HG03064 (cell line): ENCODE results near the gene PARD3B.

ENCODE experiments used
- ATAC-seq: cut with Tn5 transposase; IDR thresholded peaks from one replicate; pipeline ENCODE4 v1.9.1; 2021; ENCODE audit warnings: low read depth; ENCODE audit not compliant: unreplicated experiment

The PARD3B gene

DNA sequence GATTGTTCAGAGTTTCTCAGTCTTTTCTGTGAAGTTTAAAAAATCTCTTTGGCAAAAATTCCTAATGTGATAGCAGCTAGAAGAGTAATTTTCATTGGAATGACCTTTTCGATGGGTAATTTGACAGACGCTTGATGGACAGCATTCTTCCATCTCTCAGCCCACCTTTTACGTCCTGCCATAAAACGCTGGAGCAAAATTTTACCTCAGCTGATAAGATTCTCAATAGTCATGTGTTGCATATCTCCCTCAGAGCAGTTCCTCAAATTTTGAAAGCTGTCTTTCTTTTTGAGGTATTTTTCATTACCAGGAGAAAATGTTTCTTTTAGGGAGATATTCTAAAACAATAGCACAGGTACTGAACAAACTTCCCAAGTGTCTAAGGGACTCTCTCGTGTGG lies 441.4 kb downstream of the PARD3B start:
- ATAC-seq, result no peak

DNA sequence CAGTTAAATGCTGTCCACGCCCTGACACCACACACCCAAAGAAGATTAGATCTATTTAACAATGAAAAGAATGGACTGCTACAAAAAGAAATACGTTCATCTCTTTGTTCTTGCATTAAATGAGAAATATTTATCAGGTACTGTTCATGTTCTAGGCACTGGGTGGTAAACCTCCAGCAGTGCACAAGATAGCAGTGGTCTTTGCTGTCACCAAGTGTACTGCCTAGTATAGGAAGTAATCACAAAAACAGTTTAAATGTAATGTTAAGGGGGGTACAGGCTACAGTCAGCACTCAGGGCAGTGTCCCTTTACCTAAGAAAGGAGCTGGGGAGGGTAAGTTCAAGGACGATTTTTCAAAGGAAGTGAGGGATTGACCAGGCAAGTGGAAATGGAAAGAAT lies 443.6 kb downstream of the PARD3B start:
- no peak for ATAC-seq

- ATAC-seq, result no peak
Measured at GRCh38 chr2:204989877-204990276, 444.6 kb downstream of the PARD3B start.

GRCh38 chr2:205001300-205001966 lies 456.2 kb downstream of the PARD3B start:
- no peak for ATAC-seq

DNA sequence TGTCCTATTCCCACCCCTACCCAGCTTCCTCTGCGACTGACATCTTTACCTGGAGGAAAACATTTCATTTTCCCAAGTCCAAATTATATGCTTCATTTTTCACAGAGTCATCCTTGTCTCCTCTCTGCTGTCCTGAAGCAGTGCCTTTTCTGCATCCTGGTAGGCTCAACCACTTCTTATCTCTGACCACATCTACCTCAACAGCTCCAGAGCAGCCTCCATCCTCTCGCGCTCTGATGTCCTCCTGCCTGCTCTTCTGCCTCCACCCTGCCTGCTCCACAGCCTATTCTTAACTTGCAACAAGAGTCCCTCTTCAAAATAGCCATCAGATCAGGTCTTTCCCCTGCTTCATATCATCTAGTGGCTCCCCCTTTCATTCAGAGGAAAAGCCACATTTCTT lies 457.1 kb downstream of the PARD3B start:
- ATAC-seq, result no peak

GRCh38 chr2:205003288-205003687 lies 458.0 kb downstream of the PARD3B start:
- ATAC-seq, result no peak

- no peak for ATAC-seq
Measured at GRCh38 chr2:205010196-205010595, 464.9 kb downstream of the PARD3B start.

DNA sequence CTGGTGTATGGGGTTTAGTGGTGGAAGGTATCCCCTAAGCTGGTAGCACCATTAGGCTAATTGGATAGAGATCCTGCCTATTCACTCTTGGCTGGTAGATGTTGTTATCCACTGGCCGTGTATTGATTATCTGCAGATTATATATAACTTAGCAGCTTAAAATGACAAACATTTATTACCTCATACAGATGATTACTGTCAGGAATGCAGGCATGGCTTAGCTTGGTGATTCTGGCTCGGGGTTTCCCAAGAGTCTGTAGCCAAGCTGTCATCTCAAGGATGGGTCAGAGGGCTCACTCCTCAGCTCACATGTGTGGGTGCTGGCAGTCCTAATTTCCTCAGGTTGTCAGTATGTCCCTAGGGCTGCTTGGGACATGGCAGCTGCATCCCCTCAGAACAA lies 465.8 kb downstream of the PARD3B start:
- no peak for ATAC-seq

DNA sequence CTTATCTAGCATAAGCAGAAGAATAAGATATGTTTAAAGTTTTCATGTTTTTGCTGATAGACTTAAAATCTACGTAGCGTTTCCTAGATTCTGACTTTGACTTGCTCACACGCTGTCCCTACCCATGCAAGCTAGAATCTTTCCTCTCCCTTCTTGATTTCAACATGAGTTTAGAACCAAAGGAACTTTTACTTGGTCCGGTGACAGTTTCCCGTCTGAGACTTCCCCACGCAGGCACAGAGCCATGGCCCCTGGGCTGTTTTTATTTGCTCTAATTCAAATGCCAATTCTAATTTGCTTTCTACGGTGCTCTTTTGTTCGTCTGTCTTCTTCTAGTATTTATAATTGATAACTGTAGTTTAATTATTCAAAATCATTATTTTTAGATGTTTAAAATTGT lies 467.7 kb downstream of the PARD3B start:
- ATAC-seq, result no peak

GRCh38 chr2:205013586-205013985 lies 468.3 kb downstream of the PARD3B start:
- ATAC-seq, result no peak

- ATAC-seq, result no peak
Measured at GRCh38 chr2:205014201-205014600, 468.9 kb downstream of the PARD3B start.

DNA sequence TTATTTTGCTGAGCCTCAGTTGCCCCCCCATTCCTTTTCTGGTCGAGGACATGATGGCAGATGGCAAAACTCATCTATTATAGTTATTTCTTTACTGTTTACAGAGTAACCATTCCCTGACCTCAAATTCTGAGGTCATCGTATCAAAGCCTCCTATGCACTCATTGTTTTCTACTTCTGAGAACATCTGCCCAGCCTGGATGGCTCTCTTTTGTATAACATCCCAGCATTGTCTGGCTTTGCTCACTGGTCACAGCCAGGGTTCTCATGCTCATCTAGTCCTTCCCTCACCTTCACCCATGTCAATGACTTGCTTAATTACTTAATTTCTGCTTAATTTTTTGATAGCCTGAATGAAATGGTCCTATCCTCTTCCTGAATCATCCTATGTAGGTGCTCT lies 472.1 kb downstream of the PARD3B start:
- no peak for ATAC-seq

GRCh38 chr2:205017912-205018311 lies 472.6 kb downstream of the PARD3B start:
- ATAC-seq, result no peak

DNA sequence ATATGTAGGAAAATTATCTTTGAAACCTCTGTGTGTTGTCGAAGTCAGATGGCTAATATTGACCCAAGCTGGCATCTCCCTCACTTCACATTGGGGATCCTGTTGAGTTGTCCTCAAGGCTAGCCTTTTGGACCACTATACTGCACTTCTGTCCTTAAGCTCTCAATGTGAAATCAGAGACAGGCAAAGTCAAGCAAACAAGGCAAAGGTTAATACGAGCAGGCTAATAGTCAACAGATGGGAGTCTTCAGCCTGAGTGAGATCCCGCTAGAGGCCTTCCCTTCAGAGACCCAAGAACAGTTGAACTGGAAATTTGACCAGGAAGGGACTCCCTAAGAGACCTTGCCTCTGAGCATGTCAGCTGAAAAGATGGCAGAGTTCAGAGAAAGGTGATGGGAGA lies 475.4 kb downstream of the PARD3B start:
- ATAC-seq, result no peak

- no peak for ATAC-seq
Measured at GRCh38 chr2:205022841-205023240, 477.6 kb downstream of the PARD3B start.

- no peak for ATAC-seq
Measured at GRCh38 chr2:205024822-205025518, 479.7 kb downstream of the PARD3B start.

DNA sequence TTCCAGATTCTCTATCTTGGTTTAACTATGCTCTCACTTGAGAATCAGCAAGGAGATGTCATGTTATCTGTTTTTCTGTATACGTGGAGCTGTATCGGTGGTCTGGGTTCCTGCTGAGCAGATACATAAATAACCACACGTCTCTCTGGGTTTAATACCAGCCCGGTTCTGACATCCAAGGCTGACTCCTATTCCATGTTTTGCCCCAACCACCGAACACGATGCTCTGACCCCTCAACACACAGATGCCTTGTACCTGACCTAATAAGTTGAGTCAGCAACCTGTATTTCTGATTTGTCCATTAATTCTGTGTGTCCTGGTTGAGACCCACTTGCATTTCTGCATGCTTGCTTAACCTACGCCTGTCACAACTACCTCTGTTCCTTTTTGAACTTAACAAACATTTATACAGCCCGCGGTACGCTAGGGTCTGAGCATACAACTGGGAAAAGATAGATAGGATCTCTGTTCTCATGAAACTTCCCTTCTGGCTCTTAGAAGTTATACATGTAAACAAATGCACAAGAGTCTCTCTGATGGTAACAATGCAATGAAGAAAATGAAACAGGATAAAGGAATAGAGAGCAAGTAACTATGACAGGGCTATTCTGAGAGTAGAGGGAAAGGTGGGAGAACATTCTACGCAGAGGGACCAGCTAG lies 480.4 kb downstream of the PARD3B start:
- no peak for ATAC-seq

GRCh38 chr2:205030695-205031094 lies 485.4 kb downstream of the PARD3B start:
- no peak for ATAC-seq

GRCh38 chr2:205032093-205032551 lies 486.8 kb downstream of the PARD3B start:
- no peak for ATAC-seq

- ATAC-seq, result no peak
Measured at GRCh38 chr2:205033431-205033830, 488.2 kb downstream of the PARD3B start.

DNA sequence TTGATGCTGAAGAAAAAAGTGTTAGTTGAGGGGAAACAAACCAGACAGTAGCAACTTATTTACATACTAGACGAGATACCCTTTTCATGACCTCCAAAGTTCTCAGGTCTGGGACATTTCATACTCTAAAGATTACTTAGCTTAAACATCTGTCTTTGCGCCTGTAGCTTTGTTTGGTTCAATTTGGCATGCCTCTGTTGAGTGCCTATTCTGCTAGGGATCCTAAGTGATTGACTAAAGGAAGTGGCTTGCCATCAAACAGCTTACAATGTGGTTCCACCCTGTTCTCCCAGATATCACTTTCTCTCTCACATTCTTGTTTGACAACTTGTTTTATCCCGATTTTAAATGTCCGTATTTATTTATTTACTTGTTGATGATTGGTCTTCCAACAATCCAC lies 488.8 kb downstream of the PARD3B start:
- no peak for ATAC-seq

GRCh38 chr2:205040323-205040722 lies 495.0 kb downstream of the PARD3B start:
- ATAC-seq, result no peak
